A549 (cell line): ENCODE results near the gene TAF3. TPM values are rescaled to one million over a fixed set of nuclear protein-coding genes. Genes with fewer than 3 reads are reported as not detected.
"Not testable (repeated sequence)": the region's sequence is repeated elsewhere in the genome, so short reads cannot be mapped to it uniquely, and the experiment has no call there.

Experiments used
- ATAC-seq, 2 experiments: fragments of 200-7000 bp in 1 of 2; fragments of >200 bp in 1 of 2; cut with Nextera tagmentation in 1 of 2; cut with Tn5 transposase in 1 of 2; 3 replicates each; pipeline versions ENCODE4 v1.8.0 to v1.9.1; 2018 to 2020; ENCODE audit warnings: mild to moderate bottlenecking in 1 of 2, moderate library complexity in 1 of 2
- CTCF ChIA-PET: fragments of 300-600 bp; sonication (Branson Sonifier 250); formaldehyde crosslinking; extraction: SDS; loops from one replicate; lab custom pipeline; 2021; ENCODE audit warnings: antibody characterized with exemption, inconsistent platforms; lab: Yijun Ruan, JAX
- POLR2A ChIA-PET: fragments of 350-600 bp; formaldehyde crosslinking; extraction: SDS; loops from one replicate; lab custom pipeline; 2021; ENCODE audit warnings: antibody characterized with exemption, inconsistent platforms; lab: Yijun Ruan, JAX
- DNase-seq, 2 experiments: peaks; one replicate each; pipeline versions ENCODE4 v3.0.0 to v3.0.0-alpha.2; 2011 to 2016; ENCODE audit warnings: low read depth in 1 of 2, low spot score in 1 of 2
- FAIRE-seq: peaks from 2 replicates; lab custom pipeline; 2011; peaks lifted over from hg19 to GRCh38; lab: Jason Lieb, UNC
- H3K27ac ChIP-seq, 2 experiments: fragments of >200 bp; sonication (Bioruptor Twin); formaldehyde crosslinking; 3 replicates each; pipeline ENCODE4 v1.5.1; 2016 to 2017
- H3K4me1 ChIP-seq: fragments of >200 bp; sonication (Bioruptor Twin); formaldehyde crosslinking; 3 replicates; pipeline ENCODE4 v1.6.1; 2016
- H3K4me2 ChIP-seq: fragments of >200 bp; sonication (Bioruptor Twin); formaldehyde crosslinking; 3 replicates; pipeline ENCODE4 v1.6.1; 2016
- H3K4me3 ChIP-seq: fragments of >200 bp; sonication (Bioruptor Twin); formaldehyde crosslinking; 3 replicates; pipeline ENCODE4 v1.5.1; 2016
- H3K9me3 ChIP-seq: fragments of >200 bp; sonication (Bioruptor Twin); formaldehyde crosslinking; 3 replicates; pipeline ENCODE4 v1.6.1; 2016
- BCL3 ChIP-seq: fragments of >200 bp; sonication (Bioruptor Twin); formaldehyde crosslinking; IDR thresholded peaks from 3 replicates; pipeline ENCODE4 v1.6.1; 2016
- BHLHE40 ChIP-seq: IDR thresholded peaks from 2 replicates; pipeline ENCODE4 v1.6.1; 2012; ENCODE audit warnings: low read depth, low read length, inconsistent platforms
- CBX8 ChIP-seq: fragments of 200-600 bp; sonication (generic); IDR thresholded peaks from 2 replicates; pipeline ENCODE4 v1.6.1; 2016
- CHD2 ChIP-seq: fragments of 150-350 bp; IDR thresholded peaks from 2 replicates; pipeline ENCODE4 v1.6.1; 2014; ENCODE audit warnings: low read length; ENCODE audit not compliant: partially characterized antibody
- CHD4 ChIP-seq: fragments of 200-600 bp; sonication (generic); IDR thresholded peaks from 2 replicates; pipeline ENCODE4 v1.6.1; 2016; ENCODE audit warnings: antibody characterized with exemption, mild to moderate bottlenecking, borderline replicate concordance
- EHMT2 ChIP-seq: fragments of 200-600 bp; sonication (generic); IDR thresholded peaks from 2 replicates; pipeline ENCODE4 v1.6.1; 2016; ENCODE audit warnings: antibody characterized with exemption, low read depth, mild to moderate bottlenecking, moderate library complexity
- ELK1 ChIP-seq: fragments of 150-350 bp; IDR thresholded peaks from 2 replicates; pipeline ENCODE4 v1.6.1; 2014; ENCODE audit warnings: low read depth, mild to moderate bottlenecking, low read length
- EP300 ChIP-seq, 2 experiments: fragments of >200 bp; sonication (Bioruptor Twin); formaldehyde crosslinking; IDR thresholded peaks; 2 replicates in 1 of 2; 3 replicates in 1 of 2; pipeline ENCODE4 v1.6.1; 2016 to 2017
- FOSL2 ChIP-seq, 2 experiments: fragments of 450-650 bp in 1 of 2; fragments of >200 bp in 1 of 2; sonication (Bioruptor Twin) in 1 of 2; formaldehyde crosslinking; IDR thresholded peaks; 2 replicates each; pipeline versions ENCODE4 v1.5.0 to v1.6.1; 2016 to 2020; ENCODE audit warnings: mild to moderate bottlenecking in 1 of 2, moderate library complexity in 1 of 2
- HEYL ChIP-seq: fragments of 250-450 bp; sonication (Bioruptor Pico); IDR thresholded peaks from 2 replicates; pipeline ENCODE4 v1.8.0; 2021; ENCODE audit warnings: mild to moderate bottlenecking, moderate library complexity
- HOXB13 ChIP-seq: fragments of 250-450 bp; sonication (Bioruptor Pico); IDR thresholded peaks from 2 replicates; pipeline ENCODE4 v1.5.0; 2020; ENCODE audit warnings: low read depth, mild to moderate bottlenecking, moderate library complexity
- HOXB5 ChIP-seq: fragments of 250-450 bp; sonication (Bioruptor Pico); IDR thresholded peaks from 2 replicates; pipeline ENCODE4 v1.5.0; 2020; ENCODE audit warnings: mild to moderate bottlenecking, moderate library complexity
- MAFK ChIP-seq: fragments of 450-650 bp; IDR thresholded peaks from 2 replicates; pipeline ENCODE4 v1.6.1; 2014; ENCODE audit not compliant: partially characterized antibody
- NFE2L2 ChIP-seq: fragments of 150-350 bp; conservative IDR thresholded peaks from 2 replicates; pipeline ENCODE4 v1.6.1; 2014; ENCODE audit warnings: low read length
- NR3C1 ChIP-seq: fragments of >200 bp; sonication (Bioruptor Twin); formaldehyde crosslinking; IDR thresholded peaks from 3 replicates; pipeline ENCODE4 v1.6.1; 2017
- PHF8 ChIP-seq: fragments of 200-600 bp; sonication (generic); IDR thresholded peaks from 2 replicates; pipeline ENCODE4 v1.6.1; 2016; ENCODE audit warnings: low read depth, mild to moderate bottlenecking, antibody characterized with exemption, moderate library complexity, borderline replicate concordance
- POLR2A ChIP-seq: IDR thresholded peaks from 2 replicates; pipeline ENCODE4 v1.6.1; 2012; ENCODE audit warnings: mild to moderate bottlenecking, low read length
- RARB ChIP-seq: fragments of 250-450 bp; sonication (Bioruptor Pico); IDR thresholded peaks from 2 replicates; pipeline ENCODE4 v1.8.0; 2021; ENCODE audit warnings: mild to moderate bottlenecking, moderate library complexity
- RCOR1 ChIP-seq: fragments of 150-350 bp; IDR thresholded peaks from 2 replicates; pipeline ENCODE4 v1.6.1; 2014; ENCODE audit warnings: antibody characterized with exemption, low read length, low read depth
- TP53 ChIP-seq: fragments of 250-450 bp; sonication (Bioruptor Pico); IDR thresholded peaks from 2 replicates; pipeline ENCODE4 v1.5.0; 2021; ENCODE audit warnings: mild to moderate bottlenecking, moderate library complexity
- ZFP36 ChIP-seq: fragments of 450-650 bp; IDR thresholded peaks from 2 replicates; pipeline ENCODE4 v1.6.1; 2014; ENCODE audit warnings: borderline replicate concordance; ENCODE audit not compliant: partially characterized antibody
- WGBS: methylation state at CpG from one replicate; pipeline ENCODE4 v1.1.6; 2017; ENCODE audit errors: missing lambda C conversion rate; 5-methylcytosine and 5-hydroxymethylcytosine counted together
- polyA plus RNA-seq, 4 experiments: library from polyadenylated mRNA; depleted of rRNA in 3 of 4; stranded (reverse); fragments of >200 nt; fragmentation: RNase III in 1 of 4; extraction: RNeasy Plus Mini Kit Qiagen cat#74134 plus additional on column Dnase treatment in 1 of 4; gene quantifications; 2 replicates in 3 of 4; 3 replicates in 1 of 4; pipeline ENCODE4 v1.2.3, GENCODE V29; 2011 to 2017
- TF ChIP-seq, protein P1 (sequence below): IDR thresholded peaks from 2 replicates; pipeline ENCODE4 v1.6.1; 2012; ENCODE audit warnings: low read depth, borderline replicate concordance

TAF3 gene
- polyA plus RNA-seq, 2 of the 4 experiments (the other 2 are of a cell fraction): 5.7 to 6.1 TPM

DNA sequence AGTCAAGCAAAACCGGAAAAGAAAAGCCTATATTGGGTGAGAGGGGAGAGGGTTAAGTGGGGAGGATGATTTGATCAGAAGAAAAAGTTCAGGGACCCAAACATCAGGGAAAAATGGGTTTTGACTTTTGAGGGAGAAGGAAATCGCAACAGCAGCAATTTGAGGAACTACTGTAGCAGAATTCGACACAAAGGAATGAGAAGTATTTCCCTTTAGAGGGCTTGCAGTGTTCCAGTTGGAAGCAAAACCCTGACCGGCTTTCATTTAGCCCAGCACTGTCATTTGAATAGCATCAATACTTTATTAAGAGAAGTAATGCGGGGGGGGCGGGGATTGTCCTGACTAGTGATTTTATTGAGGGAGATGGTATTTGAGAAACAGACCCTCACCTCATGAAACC lies 199.0 kb downstream of the TAF3 start:
- WGBS: 79% methylated on average over 6 of the region's 6 CpGs
- DNase-seq (no peak), FAIRE-seq (no peak), ATAC-seq (no peak)
- H3K4me3 ChIP-seq: no peak overlapping the region
- TF ChIP-seq MAFK: peak; percentile 13
- TF ChIP-seq, protein P1, sequence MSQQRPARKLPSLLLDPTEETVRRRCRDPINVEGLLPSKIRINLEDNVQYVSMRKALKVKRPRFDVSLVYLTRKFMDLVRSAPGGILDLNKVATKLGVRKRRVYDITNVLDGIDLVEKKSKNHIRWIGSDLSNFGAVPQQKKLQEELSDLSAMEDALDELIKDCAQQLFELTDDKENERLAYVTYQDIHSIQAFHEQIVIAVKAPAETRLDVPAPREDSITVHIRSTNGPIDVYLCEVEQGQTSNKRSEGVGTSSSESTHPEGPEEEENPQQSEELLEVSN: no peak
- H3K9me3 ChIP-seq: no peaks in the 10 kb centered on the region
- H3K4me1 ChIP-seq: peaks cover 11% of the 10 kb centered on the region
- H3K27ac ChIP-seq: no peak overlapping the region
- ChIA-PET CTCF (no interaction called here), POLR2A (no interaction called here)
- H3K4me2 ChIP-seq: no peak overlapping the region

DNA sequence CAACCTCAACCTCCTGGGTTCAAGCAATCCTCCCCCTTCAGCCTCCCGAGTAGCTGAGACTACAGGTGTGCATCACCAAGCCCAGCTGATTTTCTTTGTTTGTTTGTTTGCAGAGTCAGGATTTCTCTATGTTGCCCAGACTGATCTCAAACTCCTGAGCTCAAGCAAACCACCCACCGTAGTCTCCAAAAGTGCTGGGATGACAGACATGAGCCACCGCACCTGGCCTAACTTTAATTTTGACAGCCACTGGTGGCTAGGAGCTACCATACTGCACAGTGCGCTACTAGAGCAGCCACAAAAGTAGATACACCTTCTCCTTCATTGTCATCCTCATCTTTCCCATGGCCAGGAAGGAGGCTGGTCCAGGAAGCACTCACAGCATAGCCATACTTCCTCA lies 205.0 kb downstream of the TAF3 start:
- no peak for FAIRE-seq
- Histone ChIP-seq H3K4me2 (no peak overlapping the region), H3K9me3 (no peaks in the 10 kb centered on the region), H3K27ac (no peak overlapping the region), H3K4me1 (no peaks in the 10 kb centered on the region), H3K4me3 (no peak overlapping the region)
- ChIA-PET CTCF (no interaction called here), POLR2A (no interaction called here)
- no peak for DNase-seq
- 92% methylated on average over 4 of the region's 4 CpGs for WGBS
- TF ChIP-seq BCL3: no peak
- no peak for ATAC-seq

DNA sequence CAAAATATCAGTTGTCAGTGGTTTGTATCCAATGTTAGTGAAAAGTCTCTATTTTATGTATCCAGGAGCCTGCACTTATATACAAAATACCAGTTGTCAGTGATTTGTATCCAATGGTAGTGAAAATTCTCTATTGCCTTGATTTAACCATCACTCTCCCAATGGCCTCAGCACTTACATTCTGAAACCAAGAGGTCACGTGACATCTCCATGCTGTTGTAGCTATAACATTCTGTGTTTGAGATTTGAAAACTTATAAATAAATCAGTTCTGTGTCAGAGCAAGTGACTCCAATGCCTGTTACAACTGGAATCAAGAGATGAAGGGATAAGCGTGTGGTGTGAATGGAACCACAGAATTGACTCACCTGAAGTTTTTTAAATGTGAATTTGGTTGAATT lies 205.5 kb downstream of the TAF3 start:
- no peak for TF ChIP-seq HOXB5 (CRISPR knock-in tag)
- TF ChIP-seq ZFP36: no peak
- no peak for TF ChIP-seq BHLHE40
- TF ChIP-seq HOXB13: no peak
- TF ChIP-seq NFE2L2: no peak
- TF ChIP-seq HEYL: no peak
- no peak for TF ChIP-seq MAFK
- no peak for TF ChIP-seq POLR2A
- TF ChIP-seq TP53 (CRISPR knock-in tag): no peak
- TF ChIP-seq RARB (CRISPR knock-in tag): no peak
- TF ChIP-seq PHF8: no peak
- TF ChIP-seq EHMT2: no peak
- TF ChIP-seq, protein P1: no peak
- no peak for TF ChIP-seq NR3C1
- TF ChIP-seq RCOR1: no peak
- TF ChIP-seq CHD2: no peak
- CTCF ChIA-PET: no interaction called here

DNA sequence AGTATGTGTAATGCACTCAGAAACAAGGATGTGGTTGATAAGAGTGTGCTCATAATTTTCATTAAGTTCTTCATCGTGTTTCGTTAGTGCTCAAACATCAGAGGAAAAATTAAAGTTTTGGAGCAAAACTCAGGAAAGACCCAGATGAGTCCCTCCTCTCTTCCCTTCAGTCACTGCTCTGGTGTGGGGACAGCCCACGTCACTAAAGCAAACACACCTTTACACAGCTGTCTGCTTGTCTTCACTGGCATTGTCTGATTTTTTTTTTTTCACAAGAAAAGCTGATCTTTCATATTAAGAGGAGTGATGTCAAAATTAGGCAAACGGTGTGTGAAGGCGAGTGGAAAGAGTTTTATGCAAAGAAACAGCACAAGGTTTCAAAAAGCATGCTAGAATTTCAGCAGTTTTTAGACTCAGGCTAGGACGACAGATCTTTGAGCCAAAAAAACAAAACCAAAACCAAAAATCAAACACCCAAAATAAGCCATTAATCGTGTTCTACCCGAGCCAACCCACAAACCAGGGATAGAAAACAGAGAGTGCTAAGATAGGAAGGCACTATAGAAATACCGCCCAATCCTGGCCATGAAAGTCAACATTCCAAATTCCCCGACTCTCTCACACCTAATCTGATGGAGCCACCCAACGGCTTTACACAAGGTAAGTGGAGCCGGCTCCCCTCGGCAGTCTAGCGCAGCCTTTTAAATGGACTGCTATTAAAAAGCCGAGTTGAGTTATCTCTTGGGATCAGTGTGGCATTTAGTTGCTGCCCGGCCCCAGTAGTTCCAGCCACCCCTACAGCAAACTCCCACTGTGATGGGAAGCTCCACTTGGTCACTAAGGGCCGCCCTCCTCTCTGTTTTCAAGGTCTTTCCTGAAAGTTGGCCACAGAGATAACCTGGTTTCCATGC lies 208.3 kb downstream of the TAF3 start:
- 0 out of 3 replicates have a peak overlapping the region, but pooled peaks have one; percentile 18 for H3K4me3 ChIP-seq
- WGBS: 49% methylated on average over 17 of the region's 17 CpGs
- H3K4me1 ChIP-seq: no peaks in the 10 kb centered on the region
- no peaks in the 10 kb centered on the region for H3K9me3 ChIP-seq
- ChIA-PET CTCF (interaction anchor here (0.5 to 0.6 kb wide), 2 partner anchors 17 to 267 kb away, joined by 3 read pairs; no protein-coding TSS in a partner anchor), POLR2A (no interaction called here)
- no peak overlapping the region for H3K27ac ChIP-seq
- DNase-seq (no peak), FAIRE-seq (no peak), ATAC-seq (peak; percentile 43 to 61; a peak in 4 of 6 replicates)
- peak overlapping the region; percentile 48 for H3K4me2 ChIP-seq
- TF ChIP-seq CHD4 (no peak), EP300 (IDR thresholded peaks at IDR 0.05) (no peak), CBX8 (no peak), ELK1 (no peak), MAFK (no peak), FOSL2 (IDR thresholded peaks at IDR 0.05) (no peak), FOSL2 (CRISPR knock-in tag; IDR thresholded peaks at IDR 0.05) (no peak), POLR2A (no peak)

More for the DNA sequence above, 205.5 kb downstream of the TAF3 start:
- H3K9me3 ChIP-seq: no peaks in the 10 kb centered on the region
- ATAC-seq: no peak
- no peak overlapping the region for H3K4me3 ChIP-seq
- POLR2A ChIA-PET: no interaction called here
- FAIRE-seq: no peak
- DNase-seq: no peak
- no peaks in the 10 kb centered on the region for H3K4me1 ChIP-seq
- no peak overlapping the region for H3K4me2 ChIP-seq
- no peak overlapping the region for H3K27ac ChIP-seq
- 81% methylated on average over 2 of the region's 2 CpGs for WGBS

DNA sequence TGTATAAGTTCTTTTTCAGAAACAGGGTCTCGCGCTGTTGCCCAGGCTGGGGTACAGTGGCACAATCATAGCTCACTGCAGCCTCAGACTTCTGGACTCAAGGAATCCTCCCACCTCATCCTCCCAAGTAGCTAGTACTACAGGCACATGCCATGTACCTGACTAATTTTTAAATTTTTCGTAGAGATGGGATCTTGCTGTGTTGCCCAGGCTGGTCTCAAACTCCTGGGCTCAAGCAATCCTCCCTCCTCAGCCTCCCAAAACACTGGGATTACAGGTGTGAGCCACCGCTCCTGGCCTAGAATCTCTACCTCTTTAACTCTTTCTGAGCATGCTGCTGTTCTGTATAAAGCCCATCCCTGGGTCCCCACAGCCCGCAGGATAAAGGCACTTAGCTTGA lies 212.9 kb downstream of the TAF3 start:
- H3K9me3 ChIP-seq, FAIRE-seq, H3K4me3 ChIP-seq, POLR2A ChIA-PET, H3K27ac ChIP-seq, DNase-seq, ATAC-seq, H3K4me2 ChIP-seq, CTCF ChIA-PET, H3K4me1 ChIP-seq: not testable (repeated sequence)
- 61% methylated on average over 5 of the region's 5 CpGs for WGBS
